Esophagus squamous epithelium (tissue), 5 donors: ENCODE results near the gene TRMT2A. TPM values are rescaled to one million over a fixed set of nuclear protein-coding genes. Genes with fewer than 3 reads are reported as not detected.
A peak's percentile ranks its signal among the peaks of the same experiment; 100 is the strongest.

Source experiments
- DNase-seq: peaks from one replicate; lab custom pipeline; 2025; lab: John Stamatoyannopoulos, UW
- H3K27ac ChIP-seq, 4 donors: fragments of 200-600 bp; sonication (generic); one replicate each; pipeline ENCODE4 v1.5.1; 2016 to 2019; ENCODE audit warnings: mild to moderate bottlenecking in 1 of 4
- H3K27me3 ChIP-seq, 4 donors: fragments of 200-600 bp; sonication (generic); 1 replicate in 3 of 4; 2 replicates in 1 of 4; pipeline versions ENCODE4 v1.5.1 to v1.6.0; 2017 to 2021; ENCODE audit warnings: antibody characterized with exemption in 1 of 4
- H3K36me3 ChIP-seq, 3 donors: fragments of 200-600 bp; sonication (generic); one replicate each; pipeline ENCODE4 v1.5.1; 2016 to 2019
- H3K4me1 ChIP-seq, 3 donors: fragments of 200-600 bp; sonication (generic); one replicate each; pipeline ENCODE4 v1.5.1; 2017 to 2019
- H3K4me3 ChIP-seq, 4 donors: fragments of 200-600 bp; sonication (generic); 1 replicate in 3 of 4; 2 replicates in 1 of 4; pipeline ENCODE4 v1.5.1; 2016 to 2019; ENCODE audit warnings: mild to moderate bottlenecking in 2 of 4, moderate library complexity in 1 of 4
- H3K9me3 ChIP-seq, 3 donors: fragments of 200-600 bp; sonication (generic); one replicate each; pipeline ENCODE4 v1.5.1; 2016 to 2019
- POLR2A ChIP-seq, 4 donors: fragments of 450-650 bp; IDR thresholded peaks; one replicate each; pipeline ENCODE4 v1.6.1; 2017; ENCODE audit warnings: antibody characterized with exemption in 4 of 4, mild to moderate bottlenecking in 4 of 4, moderate library complexity in 3 of 4
- WGBS, 2 donors: methylation state at CpG; one replicate each; pipeline ENCODE4 v1.1.5; 2018; 5-methylcytosine and 5-hydroxymethylcytosine counted together
- intact Hi-C: fragments of 100-400 bp; cut with DNase I; formaldehyde crosslinking; loops from one replicate; pipeline ENCODE4 v1.15.0; 2022
- total RNA-seq, 4 donors: library from RNA; depleted of rRNA; stranded (reverse); fragments of >200 nt; gene quantifications; one replicate each; pipeline ENCODE4 v1.1.0, GENCODE V29; 2016
- TF ChIP-seq, protein P1 (sequence below), 6 experiments: fragments of 450-650 bp in 4 of 6; fragments of 200-600 bp in 2 of 6; sonication (generic) in 2 of 6; IDR thresholded peaks; one replicate each; pipeline ENCODE4 v1.5.1; 2016 to 2019; ENCODE audit warnings: antibody characterized with exemption in 6 of 6, mild to moderate bottlenecking in 4 of 6, moderate library complexity in 4 of 6
- donor health status: DM: yes; HTN: yes; CAD: no.

The TRMT2A gene
- total RNA-seq, 4 donors from 2014 or later = 30.9 to 58.6 (median 41.3) TPM

DNA sequence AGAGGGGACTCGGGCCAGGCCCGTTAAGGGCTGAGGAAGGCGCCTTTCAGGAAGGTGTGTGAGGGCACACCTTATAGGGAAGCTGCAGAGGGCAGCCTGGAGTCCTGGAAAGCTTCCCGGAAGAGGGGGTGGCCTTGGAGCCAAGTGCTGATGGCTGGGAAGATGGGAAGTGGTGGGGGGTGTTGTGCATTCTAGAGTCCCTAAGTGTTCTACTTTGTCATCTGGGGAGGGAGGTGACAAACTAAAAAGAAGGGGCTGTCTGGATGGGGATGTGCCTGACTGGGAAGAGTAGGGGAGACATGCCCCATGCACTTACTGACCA lies 21.4 kb upstream of the TRMT2A start:
- no peak for DNase-seq

DNA sequence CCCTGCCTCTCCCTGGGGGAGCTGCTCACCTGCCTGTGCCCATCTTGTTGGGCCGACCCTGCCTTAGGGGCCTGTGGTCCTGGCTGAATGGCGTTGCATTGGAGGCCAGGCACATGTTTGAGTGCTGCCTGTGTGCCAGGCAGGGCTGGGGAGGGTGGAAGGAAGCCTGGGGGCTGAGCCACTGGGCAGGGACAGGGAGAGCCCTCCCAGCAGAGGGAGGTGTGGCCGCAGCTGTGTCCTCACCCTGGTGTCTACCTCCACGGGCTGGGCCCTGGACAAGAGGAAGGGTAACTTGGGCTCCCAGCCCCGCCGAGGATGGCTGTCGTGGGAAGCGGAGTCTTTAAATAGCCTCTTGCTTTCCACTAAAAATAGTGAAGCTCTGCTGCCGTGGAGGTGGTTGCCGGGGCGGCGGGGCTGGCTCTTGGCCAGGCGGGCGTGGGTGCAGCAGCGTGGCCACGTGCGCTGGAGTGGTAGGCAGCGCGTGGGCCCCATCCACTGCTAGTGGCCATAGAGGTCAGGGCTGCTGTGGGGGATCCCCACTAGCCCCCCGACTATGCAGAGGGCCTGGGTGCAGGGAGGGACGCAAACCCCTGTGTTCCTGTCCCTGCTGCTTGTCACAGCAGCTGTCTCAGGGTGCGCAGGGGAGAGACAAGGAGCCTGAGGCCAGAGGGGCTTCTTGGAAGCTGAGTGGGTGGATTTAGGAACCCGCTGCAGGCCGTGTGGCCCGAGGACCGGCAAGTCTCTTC lies 20.8 kb upstream of the TRMT2A start:
- peaks cover 0 to 40% (median 4%) of the 10 kb centered on the region in 3 donors for H3K36me3 ChIP-seq
- DNase-seq = no peak
- no peak overlapping the region for H3K4me3 ChIP-seq
- no peaks in the 10 kb centered on the region for H3K27me3 ChIP-seq
- 36 to 43% methylated on average over 3 to 10 of the region's 26 CpGs for WGBS, 2 donors
- no peaks in the 10 kb centered on the region for H3K9me3 ChIP-seq
- peaks cover 26 to 59% (median 54%) of the 10 kb centered on the region in 3 donors for H3K4me1 ChIP-seq
- no peak for TF ChIP-seq POLR2A (IDR thresholded peaks at IDR 0.05)
- TF ChIP-seq, protein P1, sequence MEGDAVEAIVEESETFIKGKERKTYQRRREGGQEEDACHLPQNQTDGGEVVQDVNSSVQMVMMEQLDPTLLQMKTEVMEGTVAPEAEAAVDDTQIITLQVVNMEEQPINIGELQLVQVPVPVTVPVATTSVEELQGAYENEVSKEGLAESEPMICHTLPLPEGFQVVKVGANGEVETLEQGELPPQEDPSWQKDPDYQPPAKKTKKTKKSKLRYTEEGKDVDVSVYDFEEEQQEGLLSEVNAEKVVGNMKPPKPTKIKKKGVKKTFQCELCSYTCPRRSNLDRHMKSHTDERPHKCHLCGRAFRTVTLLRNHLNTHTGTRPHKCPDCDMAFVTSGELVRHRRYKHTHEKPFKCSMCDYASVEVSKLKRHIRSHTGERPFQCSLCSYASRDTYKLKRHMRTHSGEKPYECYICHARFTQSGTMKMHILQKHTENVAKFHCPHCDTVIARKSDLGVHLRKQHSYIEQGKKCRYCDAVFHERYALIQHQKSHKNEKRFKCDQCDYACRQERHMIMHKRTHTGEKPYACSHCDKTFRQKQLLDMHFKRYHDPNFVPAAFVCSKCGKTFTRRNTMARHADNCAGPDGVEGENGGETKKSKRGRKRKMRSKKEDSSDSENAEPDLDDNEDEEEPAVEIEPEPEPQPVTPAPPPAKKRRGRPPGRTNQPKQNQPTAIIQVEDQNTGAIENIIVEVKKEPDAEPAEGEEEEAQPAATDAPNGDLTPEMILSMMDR (IDR thresholded peaks at IDR 0.05) = no peak
- intact Hi-C loops = no loop called here
- no peak overlapping the region for H3K27ac ChIP-seq

More for the DNA sequence above, 21.4 kb upstream of the TRMT2A start:
- H3K27ac ChIP-seq = no peak overlapping the region
- peaks cover 0 to 45% (median 4%) of the 10 kb centered on the region in 3 donors for H3K36me3 ChIP-seq
- H3K4me1 ChIP-seq = peaks cover 22 to 59% (median 49%) of the 10 kb centered on the region in 3 donors
- no peaks in the 10 kb centered on the region for H3K27me3 ChIP-seq
- intact Hi-C loops = no loop called here
- H3K4me3 ChIP-seq = no peak overlapping the region
- WGBS, 2 donors = 10 to 48% methylated on average over 2 of the region's 4 CpGs
- TF ChIP-seq, protein P1 (IDR thresholded peaks at IDR 0.05) = no peak
- no peak for TF ChIP-seq POLR2A (IDR thresholded peaks at IDR 0.05)
- no peaks in the 10 kb centered on the region for H3K9me3 ChIP-seq

DNA sequence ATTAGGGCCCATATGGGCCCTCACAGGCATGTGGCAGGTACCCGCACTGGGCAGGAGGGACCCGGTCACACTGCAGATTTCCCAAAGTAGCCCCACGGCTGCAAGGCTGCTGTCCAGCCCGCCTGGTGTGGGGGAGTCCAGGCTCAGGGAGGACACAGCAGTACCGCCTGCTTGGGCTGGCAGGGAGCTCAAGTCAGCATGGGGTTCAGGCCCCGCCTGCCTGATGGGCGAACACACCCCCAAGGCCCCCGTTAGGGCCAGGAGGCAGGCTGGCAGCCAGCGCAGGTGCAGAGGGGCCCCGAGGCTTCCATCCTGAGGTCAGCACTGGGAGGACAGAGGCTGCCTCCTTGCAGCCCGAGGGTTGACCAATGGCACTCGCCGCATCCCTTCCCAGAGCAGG lies 20.1 kb upstream of the TRMT2A start:
- Histone ChIP-seq H3K27ac (no peak overlapping the region), H3K27me3 (no peaks in the 10 kb centered on the region), H3K4me3 (no peak overlapping the region), H3K36me3 (peaks cover 0 to 33% (median 4%) of the 10 kb centered on the region in 3 donors), H3K4me1 (peaks cover 34 to 67% (median 59%) of the 10 kb centered on the region in 3 donors), H3K9me3 (no peaks in the 10 kb centered on the region)
- no peak for DNase-seq
- no peak for TF ChIP-seq POLR2A (IDR thresholded peaks at IDR 0.05)
- TF ChIP-seq, protein P1 (IDR thresholded peaks at IDR 0.05) = no peak
- intact Hi-C loops = no loop called here
- WGBS, 2 donors = 71 to 100% methylated on average over 1 to 3 of the region's 13 CpGs

DNA sequence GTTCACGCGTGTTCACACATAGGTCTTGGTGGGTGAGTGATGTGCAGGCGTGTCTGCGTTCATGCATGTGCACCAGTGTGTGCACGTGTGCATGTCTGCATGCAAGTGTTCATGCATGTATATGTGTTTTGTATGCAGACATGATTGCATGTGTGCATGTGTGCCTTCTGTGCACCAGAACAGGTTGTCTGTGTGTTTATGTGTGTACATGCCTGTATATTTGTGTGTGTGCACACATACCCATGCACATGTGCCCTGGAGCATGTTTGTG lies 19.5 kb upstream of the TRMT2A start:
- no peak overlapping the region for H3K4me3 ChIP-seq
- H3K36me3 ChIP-seq = peaks cover 0 to 27% (median 4%) of the 10 kb centered on the region in 3 donors
- H3K27me3 ChIP-seq = no peaks in the 10 kb centered on the region
- DNase-seq = no peak
- 82 to 89% methylated on average over 4 to 5 of the region's 5 CpGs for WGBS, 2 donors
- H3K27ac ChIP-seq = no peak overlapping the region
- intact Hi-C loops = no loop called here
- H3K4me1 ChIP-seq = peaks cover 34 to 68% (median 59%) of the 10 kb centered on the region in 3 donors
- TF ChIP-seq POLR2A (IDR thresholded peaks at IDR 0.05) = no peak
- TF ChIP-seq, protein P1 (IDR thresholded peaks at IDR 0.05) = no peak
- H3K9me3 ChIP-seq = no peaks in the 10 kb centered on the region

DNA sequence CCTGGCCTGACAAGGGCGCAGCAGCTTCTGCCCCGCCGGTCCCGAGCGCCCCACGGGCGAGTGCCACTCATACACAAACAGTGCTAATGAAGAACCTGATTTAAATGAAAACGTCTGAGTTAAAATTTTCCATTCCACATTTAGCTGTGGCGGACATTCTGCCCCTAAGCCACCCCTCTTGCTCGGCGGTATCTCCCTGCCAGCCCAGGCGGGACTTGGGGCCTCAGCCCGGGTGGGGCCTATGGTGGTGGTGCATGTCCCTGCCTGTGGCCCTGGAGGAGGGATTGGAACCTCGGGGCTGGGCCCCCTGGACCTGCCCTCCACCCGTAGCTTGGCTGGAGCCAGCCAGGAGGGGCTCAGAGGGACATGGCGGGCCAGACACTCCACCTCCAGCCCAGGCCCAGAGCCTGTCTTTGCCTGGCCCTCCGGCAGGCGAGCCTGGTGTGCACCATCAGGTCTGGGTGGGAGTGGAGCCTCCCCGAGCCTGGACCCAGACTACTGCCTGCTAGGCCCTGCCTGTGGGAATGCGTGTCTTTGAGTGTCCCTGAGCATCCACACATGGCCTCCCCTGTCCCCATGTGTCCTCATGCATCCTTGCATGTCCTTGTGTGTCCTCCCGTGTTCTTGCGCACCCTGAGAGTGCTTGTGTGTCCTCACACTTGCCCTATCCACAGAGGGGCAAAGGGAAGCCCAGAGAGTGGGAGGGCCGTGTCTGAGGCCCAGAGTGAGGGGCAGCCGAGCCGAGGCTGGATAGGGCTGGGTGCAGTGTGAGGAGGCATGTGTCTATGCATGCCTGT lies 19.0 kb upstream of the TRMT2A start:
- WGBS, 2 donors = 33 to 54% methylated on average over 3 to 7 of the region's 25 CpGs
- Histone ChIP-seq H3K27ac (peak overlapping the region in 1 of 4 donors; percentile 9), H3K4me3 (no peak overlapping the region), H3K36me3 (peaks cover 0 to 22% (median 4%) of the 10 kb centered on the region in 3 donors), H3K4me1 (peaks cover 34 to 71% (median 59%) of the 10 kb centered on the region in 3 donors), H3K9me3 (no peaks in the 10 kb centered on the region), H3K27me3 (no peaks in the 10 kb centered on the region)
- DNase-seq = no peak
- intact Hi-C loops = no loop called here
- no peak for TF ChIP-seq POLR2A (IDR thresholded peaks at IDR 0.05)
- TF ChIP-seq, protein P1 (IDR thresholded peaks at IDR 0.05) = no peak
